K562 (cell line): ENCODE measurements around the gene ONECUT1. TPM values are rescaled to one million over a fixed set of nuclear protein-coding genes. Genes with fewer than 3 reads are reported as not detected.

ENCODE experiments used
- ATAC-seq: fragments of 200-7000 bp; cut with Tn5 transposase; 3 replicates; pipeline ENCODE4 v1.9.1; 2020; ENCODE audit warnings: moderate library complexity
- BruUV-seq: library from RNA; stranded (reverse); fragments of 400-500 nt; replicated peaks from 2 replicates; lab custom pipeline; 2021; lab: Mats Ljungman, UMichigan
- CTCF ChIA-PET: fragments of 300-600 bp; formaldehyde crosslinking; extraction: SDS; loops from one replicate; lab custom pipeline; 2021; ENCODE audit warnings: low intra/inter-chr PET ratio; lab: Yijun Ruan, JAX
- POLR2A ChIA-PET: fragments of 300-600, 350-650 bp; sonication (Branson Sonifier 250); formaldehyde crosslinking; extraction: SDS; loops from one replicate; lab custom pipeline; 2021; ENCODE audit warnings: antibody characterized with exemption, inconsistent platforms; lab: Yijun Ruan, JAX
- DNase-seq, 4 experiments: peaks; one replicate each; pipeline versions ENCODE4 v3.0.0 to v3.0.0-alpha.2; 2011 to 2018; ENCODE audit warnings: low spot score in 3 of 4, mixed read lengths in 3 of 4; ENCODE audit errors: extremely low read depth in 1 of 4
- FAIRE-seq: peaks from 2 replicates; lab custom pipeline; 2011; peaks lifted over from hg19 to GRCh38; lab: Jason Lieb, UNC
- H2AFZ ChIP-seq: 2 replicates; pipeline ENCODE4 v1.6.0; 2011; ENCODE audit warnings: low read depth, low read length, control low read depth, inconsistent platforms
- H3K27ac ChIP-seq: fragments of 200-600 bp; 3 replicates; pipeline ENCODE4 v1.8.0; 2011; ENCODE audit warnings: low read depth, mild to moderate bottlenecking, control low read depth, inconsistent platforms, low read length, moderate library complexity, mixed read lengths; ENCODE audit errors: extremely low read depth
- H3K27me3 ChIP-seq, 2 experiments: fragments of 300-600 bp in 1 of 2; 2 replicates in 1 of 2; 3 replicates in 1 of 2; pipeline versions ENCODE4 v1.6.0 to v1.8.0; 2011; ENCODE audit warnings: inconsistent platforms in 2 of 2, low read length in 2 of 2, mild to moderate bottlenecking in 1 of 2, mixed read lengths in 1 of 2, moderate library complexity in 1 of 2; ENCODE audit not compliant: control insufficient read depth in 2 of 2, insufficient read depth in 2 of 2
- H3K36me3 ChIP-seq: fragments of 300-600 bp; 3 replicates; pipeline ENCODE4 v1.8.0; 2011; ENCODE audit warnings: mild to moderate bottlenecking, low read length, inconsistent platforms; ENCODE audit not compliant: control insufficient read depth, insufficient read depth
- H3K4me1 ChIP-seq, 2 experiments: fragments of 200-600 bp in 1 of 2; replicated peaks in 1 of 2; 2 replicates in 1 of 2; 3 replicates in 1 of 2; pipeline versions ENCODE4 v1.5.1 to v1.8.0; 2011; ENCODE audit warnings: inconsistent platforms in 2 of 2, low read length in 2 of 2, mild to moderate bottlenecking in 1 of 2, mixed read lengths in 1 of 2, moderate library complexity in 1 of 2; ENCODE audit not compliant: control insufficient read depth in 2 of 2, insufficient read depth in 2 of 2
- H3K4me2 ChIP-seq: 2 replicates; pipeline ENCODE4 v1.6.1; 2011; ENCODE audit warnings: low read length, control low read depth, inconsistent platforms, mixed read lengths; ENCODE audit not compliant: insufficient read depth
- H3K4me3 ChIP-seq: fragments of 200-600 bp; sonication (generic), shearing (Covaris generic); 2 replicates; pipeline ENCODE4 v1.5.1; 2016; ENCODE audit warnings: control low read depth, inconsistent platforms
- H3K79me2 ChIP-seq: fragments of 200-600 bp; 3 replicates; pipeline ENCODE4 v1.8.0; 2011; ENCODE audit warnings: low read length, inconsistent platforms; ENCODE audit not compliant: control insufficient read depth, insufficient read depth
- H3K9ac ChIP-seq, 2 experiments: 2 replicates each; pipeline versions ENCODE4 v1.6.0 to v1.6.1; 2011; ENCODE audit warnings: low read depth in 2 of 2, low read length in 2 of 2, control low read depth in 1 of 2, inconsistent platforms in 1 of 2, mild to moderate bottlenecking in 1 of 2, mixed read lengths in 1 of 2; ENCODE audit not compliant: insufficient read depth in 1 of 2
- H3K9me1 ChIP-seq: one replicate; pipeline ENCODE4 v1.6.0; 2011; ENCODE audit warnings: inconsistent platforms, mild to moderate bottlenecking, low read length, moderate library complexity; ENCODE audit not compliant: control insufficient read depth, insufficient read depth
- H3K9me3 ChIP-seq: replicated peaks from 2 replicates; pipeline ENCODE4 v1.5.1; 2011; ENCODE audit warnings: low read depth, low read length, inconsistent platforms; ENCODE audit not compliant: control insufficient read depth, insufficient read depth
- H4K20me1 ChIP-seq: replicated peaks from 2 replicates; pipeline ENCODE4 v1.6.1; 2011; ENCODE audit warnings: low read length, inconsistent platforms, mixed read lengths; ENCODE audit not compliant: control insufficient read depth, insufficient read depth
- ASH1L ChIP-seq: fragments of 450-650 bp; IDR thresholded peaks from 2 replicates; pipeline ENCODE4 v1.6.1; 2018; ENCODE audit warnings: borderline replicate concordance, mild to moderate bottlenecking, low read depth; ENCODE audit not compliant: partially characterized antibody
- CCAR2 ChIP-seq: fragments of 200-400 bp; formaldehyde crosslinking; IDR thresholded peaks from 2 replicates; pipeline ENCODE4 v1.6.1; 2017; ENCODE audit warnings: mild to moderate bottlenecking, low read depth, low read length
- HMG20A ChIP-seq: fragments of 450-650 bp; formaldehyde crosslinking; conservative IDR thresholded peaks from 2 replicates; pipeline ENCODE4 v1.4.0; 2020; ENCODE audit warnings: mild to moderate bottlenecking, mixed read lengths
- MCM3 ChIP-seq: fragments of 450-650 bp; IDR thresholded peaks from 2 replicates; pipeline ENCODE4 v1.6.1; 2016
- PHF8 ChIP-seq: fragments of 200-600 bp; sonication (generic); IDR thresholded peaks from 2 replicates; pipeline ENCODE4 v1.6.1; 2012; ENCODE audit warnings: mixed run types, mild to moderate bottlenecking, inconsistent platforms, low read length, moderate library complexity, borderline replicate concordance
- REST ChIP-seq, 2 experiments: fragments of 450-650 bp; formaldehyde crosslinking in 1 of 2; IDR thresholded peaks; 2 replicates each; pipeline versions ENCODE4 v1.4.0 to v1.6.1; 2014 to 2020; ENCODE audit warnings: mild to moderate bottlenecking in 2 of 2, borderline replicate concordance in 1 of 2, low read depth in 1 of 2
- TAF9B ChIP-seq: fragments of 450-650 bp; IDR thresholded peaks from 2 replicates; pipeline ENCODE4 v1.6.1; 2018; ENCODE audit warnings: mild to moderate bottlenecking; ENCODE audit not compliant: partially characterized antibody
- TOE1 ChIP-seq, 2 experiments: fragments of 450-650 bp in 1 of 2; sonication (generic) in 1 of 2; formaldehyde crosslinking in 1 of 2; IDR thresholded peaks; 2 replicates each; pipeline versions ENCODE4 v1.7.1 to v1.8.0; 2016 to 2022; ENCODE audit warnings: borderline replicate concordance in 2 of 2, mild to moderate bottlenecking in 2 of 2, antibody characterized with exemption in 1 of 2, inconsistent platforms in 1 of 2, low read depth in 1 of 2, missing genetic modification reagents in 1 of 2, moderate library complexity in 1 of 2
- ZNF197 ChIP-seq: fragments of 200-800 bp; sonication (Bioruptor generic); IDR thresholded peaks from 2 replicates; pipeline ENCODE4 v1.6.1; 2016; ENCODE audit warnings: low read depth, missing genetic modification characterization, missing compliant biosample characterization
- WGBS: fragments of 100-300 bp; shearing (Covaris generic); methylation state at CpG from one replicate; pipeline ENCODE4 v1.1.6; 2016; ENCODE audit warnings: low coverage, mixed read lengths; ENCODE audit not compliant: insufficient coverage; ENCODE audit errors: missing lambda C conversion rate; 5-methylcytosine and 5-hydroxymethylcytosine counted together
- in situ Hi-C: fragments of 300-500 bp; cut with MboI; formaldehyde crosslinking; loops from 4 replicates; pipeline ENCODE4 v1.15.0; 2018; ENCODE audit warnings: inconsistent platforms, mixed read lengths
- intact Hi-C: fragments of 100-400 bp; cut with micrococcal nuclease; formaldehyde crosslinking; loops from 2 replicates; pipeline ENCODE4 v1.14.2; 2022
- polyA plus RNA-seq, 8 experiments: library from polyadenylated mRNA; depleted of rRNA in 4 of 8; stranded (reverse) in 5 of 8; unstranded in 3 of 8; fragments of >200 nt; fragmentation: Nextera tagmentation in 2 of 8; fragmentation: Illumina TruSeq in 1 of 8; extraction: Ambion mirVana in 2 of 8; extraction: Trizol in 1 of 8; gene quantifications; 2 replicates each; pipeline versions ENCODE4 v1.2.1 to v1.2.3, GENCODE V29; 2011 to 2014; ENCODE audit warnings: inconsistent platforms in 1 of 8, missing spikeins in 1 of 8
- total RNA-seq, 7 experiments: library from RNA; depleted of rRNA in 6 of 7; stranded (reverse); fragments of >200 nt in 6 of 7; fragmentation: Illumina TruSeq in 2 of 7; extraction: Trizol in 2 of 7; gene quantifications; 2 replicates each; pipeline versions ENCODE4 v1.2.1 to v1.2.3, GENCODE V29; 2011 to 2021; ENCODE audit warnings: low replicate concordance in 1 of 7

ONECUT1 gene
- total and polyA plus RNA-seq, 9 of the 15 experiments (the other 6 are each of a cell fraction or from before 2014, with no cell fraction given), result not detected

- TF ChIP-seq MCM3, result no peak
These were observed 14.5 kb upstream of the ONECUT1 start (continued) for GRCh38 chr15:52804526-52805081.

GRCh38 chr15:52803467-52804306 is 13.6 kb upstream of the ONECUT1 start:
- ChIA-PET CTCF (no interaction called here), POLR2A (no interaction called here)
- H3K36me3 ChIP-seq, result no peaks in the 10 kb centered on the region
- intact Hi-C loops, result no loop called here
- H3K9ac ChIP-seq, result no peak overlapping the region
- no peak overlapping the region for H2AFZ ChIP-seq
- no peak for ATAC-seq
- H4K20me1 ChIP-seq, result no peaks in the 10 kb centered on the region
- H3K27ac ChIP-seq, result no peak overlapping the region
- no peaks in the 10 kb centered on the region for H3K9me3 ChIP-seq
- in situ Hi-C loops, result no loop called here
- H3K4me3 ChIP-seq, result no peak overlapping the region
- DNase-seq, result no peak
- H3K4me2 ChIP-seq, result no peak overlapping the region
- no peak for FAIRE-seq
- BruUV-seq, result no TSS peak
- WGBS, result 12% methylated on average over 45 of the region's 49 CpGs
- no peaks in the 10 kb centered on the region for H3K79me2 ChIP-seq
- peaks cover 28 to 52% of the 10 kb centered on the region in 2 experiments; a peak in 3 of 5 replicates for H3K27me3 ChIP-seq
- no peaks in the 10 kb centered on the region for H3K9me1 ChIP-seq
- peaks cover 0 to 17% of the 10 kb centered on the region in 2 experiments; a peak in 1 of 5 replicates for H3K4me1 ChIP-seq
- TF ChIP-seq CCAR2, result no peak
- TF ChIP-seq ASH1L, result no peak
- TF ChIP-seq PHF8, result no peak
- TF ChIP-seq REST (IDR thresholded peaks at IDR 0.05; ENCODE audit: borderline replicate concordance), result no peak
- TF ChIP-seq REST (CRISPR knock-in tag; IDR thresholded peaks at IDR 0.05; ENCODE audit: low read depth), result no peak
- no peak for TF ChIP-seq TAF9B
- no peak for TF ChIP-seq TOE1 (IDR thresholded peaks at IDR 0.05; ENCODE audit: borderline replicate concordance)
- no peak for TF ChIP-seq TOE1 (CRISPR knock-in tag; IDR thresholded peaks at IDR 0.05; ENCODE audit: borderline replicate concordance, low read depth)
- TF ChIP-seq ZNF197, result no peak
- TF ChIP-seq HMG20A (CRISPR knock-in tag), result no peak
